NCI-H2196 (cell line): ENCODE data around the gene DUSP2.
A peak's percentile ranks its signal among the peaks of the same experiment; 100 is the strongest.

Experiments
- DNase-seq: peaks from one replicate; lab custom pipeline; 2025; ENCODE audit not compliant: unreplicated experiment; lab: John Stamatoyannopoulos, UW

The DUSP2 gene, protein sequence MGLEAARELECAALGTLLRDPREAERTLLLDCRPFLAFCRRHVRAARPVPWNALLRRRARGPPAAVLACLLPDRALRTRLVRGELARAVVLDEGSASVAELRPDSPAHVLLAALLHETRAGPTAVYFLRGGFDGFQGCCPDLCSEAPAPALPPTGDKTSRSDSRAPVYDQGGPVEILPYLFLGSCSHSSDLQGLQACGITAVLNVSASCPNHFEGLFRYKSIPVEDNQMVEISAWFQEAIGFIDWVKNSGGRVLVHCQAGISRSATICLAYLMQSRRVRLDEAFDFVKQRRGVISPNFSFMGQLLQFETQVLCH

DNA sequence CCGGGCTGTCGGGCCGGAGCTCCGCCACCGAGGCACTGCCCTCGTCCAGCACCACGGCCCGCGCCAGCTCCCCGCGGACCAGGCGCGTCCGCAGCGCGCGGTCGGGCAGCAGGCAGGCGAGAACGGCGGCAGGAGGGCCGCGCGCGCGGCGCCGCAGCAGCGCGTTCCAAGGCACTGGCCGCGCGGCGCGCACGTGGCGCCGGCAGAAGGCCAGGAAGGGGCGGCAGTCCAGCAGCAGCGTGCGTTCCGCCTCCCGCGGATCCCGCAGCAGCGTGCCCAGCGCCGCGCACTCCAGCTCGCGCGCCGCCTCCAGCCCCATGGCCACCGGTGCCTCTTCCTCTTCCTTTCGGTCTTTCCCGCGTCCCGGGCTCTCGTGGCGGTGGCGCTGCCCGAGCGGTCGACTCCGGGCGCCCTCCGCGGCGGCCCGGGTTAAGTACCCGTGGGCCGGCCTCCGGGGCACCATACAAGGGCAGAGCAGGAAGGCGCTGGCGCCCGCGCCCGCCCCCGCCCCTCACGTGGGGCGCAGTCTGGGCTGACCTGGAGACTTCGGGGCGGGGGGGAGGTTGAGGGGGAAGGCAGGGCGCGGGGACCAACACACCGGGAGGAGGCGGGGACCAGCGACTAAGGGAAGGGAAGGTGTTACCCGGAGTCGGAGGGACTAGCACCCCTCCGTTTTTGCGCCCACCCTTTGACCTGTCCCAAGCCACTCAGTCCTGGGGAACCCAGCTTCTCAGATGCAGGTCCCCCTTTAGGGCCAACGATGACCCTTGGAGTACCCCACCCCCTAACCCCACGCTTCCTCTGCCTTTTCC is at the start of gene DUSP2:
TSS of gene DUSP2 (minus strand) at position 405 of the 812 bp plus-strand sequence. CDS start at position 319, 86 bp downstream.
- peak; percentile 91 for DNase-seq

DNA sequence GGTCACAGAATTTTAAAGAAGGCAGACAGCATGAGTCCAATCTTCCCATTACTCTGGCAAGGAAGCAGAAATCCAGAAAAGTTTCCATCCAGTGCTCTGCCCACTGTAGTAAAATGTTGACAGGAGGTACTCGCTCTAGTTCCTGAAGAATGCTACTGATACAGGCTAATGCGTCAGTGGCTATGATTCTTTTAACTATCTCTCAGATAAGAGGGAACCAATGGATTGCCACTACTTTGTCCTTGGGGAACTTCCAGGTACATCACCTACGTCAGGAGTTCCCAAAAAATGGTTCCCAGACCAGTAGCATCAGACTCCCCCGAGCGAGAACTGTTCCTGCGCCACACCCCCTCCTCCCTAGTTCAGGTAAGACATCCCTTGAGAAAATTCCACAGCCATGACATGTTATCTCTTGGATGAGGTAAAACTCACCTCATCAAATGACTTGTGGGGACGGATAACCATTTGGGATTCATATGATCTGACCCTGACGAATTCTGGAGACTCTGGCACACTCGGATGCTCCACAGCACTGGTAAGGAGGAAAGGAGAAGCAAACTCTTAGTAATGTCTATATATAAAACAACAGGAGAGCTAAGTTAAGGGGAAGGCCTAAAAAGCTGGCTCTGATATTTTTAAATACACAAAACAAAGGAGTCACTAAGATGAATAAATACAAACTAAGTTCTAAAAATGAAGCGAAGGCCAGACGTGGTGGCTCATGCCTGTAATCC is 46.9 kb upstream of the DUSP2 start:
- no peak for DNase-seq

DNA sequence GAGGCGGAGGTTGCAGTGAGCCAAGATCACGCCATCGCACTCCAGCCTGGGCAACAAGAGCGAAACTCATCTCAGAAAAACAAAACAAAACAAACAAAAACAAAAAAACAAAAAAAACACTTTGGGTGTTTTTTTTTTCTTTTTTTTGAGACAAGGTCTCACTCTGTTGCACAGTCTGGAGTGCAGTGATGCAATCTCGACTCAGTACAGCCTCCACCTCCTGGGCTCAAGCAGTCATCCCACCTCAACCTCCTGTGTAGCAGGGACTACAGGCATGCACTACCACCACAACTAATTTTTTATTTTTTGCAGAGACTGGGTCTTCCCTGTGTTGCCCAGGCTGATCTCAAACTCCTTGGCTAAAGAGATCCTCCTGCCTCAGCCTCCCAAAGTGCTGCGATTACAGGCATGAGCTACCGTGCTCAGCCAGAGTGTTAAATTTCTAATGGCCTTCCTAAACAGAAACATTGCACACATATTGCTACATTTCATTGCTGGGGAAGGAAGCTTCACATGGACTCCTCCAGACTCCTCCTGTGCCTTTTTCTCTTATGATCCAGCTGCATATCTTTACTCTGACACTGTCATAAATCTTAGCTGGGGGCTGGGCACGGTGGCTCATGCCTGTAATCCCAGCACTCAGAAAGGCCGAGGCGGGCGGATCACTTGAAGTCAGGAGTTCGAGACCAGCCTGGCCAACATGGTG is 43.7 kb upstream of the DUSP2 start:
- no peak for DNase-seq

DNA sequence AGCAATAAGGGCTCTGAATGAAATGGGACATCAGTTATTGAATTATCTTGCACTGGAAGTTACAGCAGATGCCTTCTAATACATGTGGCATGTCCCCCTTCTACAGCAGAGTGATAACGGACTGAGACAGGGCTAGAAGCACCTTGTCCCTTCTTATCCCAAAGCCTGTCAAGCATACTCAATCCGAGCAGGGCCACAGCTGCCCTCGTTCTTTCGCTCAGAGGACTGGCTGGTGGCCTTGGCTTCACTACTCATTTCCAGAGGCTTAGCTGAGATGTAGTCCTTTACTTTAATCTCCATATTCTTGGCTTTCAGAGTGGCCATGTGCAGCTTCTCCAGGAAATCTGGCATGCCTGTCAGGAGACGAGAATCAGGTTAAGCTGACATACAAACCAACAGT is 41.3 kb upstream of the DUSP2 start:
- no peak for DNase-seq

DNA sequence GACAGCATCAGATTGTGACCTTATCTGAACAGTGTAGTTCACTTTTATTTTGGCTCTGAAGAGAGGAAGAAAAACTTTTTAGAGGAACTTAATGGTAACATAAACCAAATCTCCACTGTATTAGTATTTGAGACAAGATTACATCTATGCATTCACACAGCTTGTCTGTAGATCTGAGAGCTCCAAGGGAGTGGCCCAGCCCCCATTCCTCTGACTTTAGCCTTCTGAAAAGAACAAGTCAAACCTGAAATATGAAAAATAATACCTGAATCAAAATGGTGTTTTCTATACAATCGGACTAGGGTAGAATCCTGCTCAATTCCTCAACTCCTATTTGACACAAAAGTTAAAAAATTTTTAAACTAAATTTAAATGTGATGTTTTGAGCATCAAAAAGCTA is 40.3 kb upstream of the DUSP2 start:
- DNase-seq, result no peak

DNA sequence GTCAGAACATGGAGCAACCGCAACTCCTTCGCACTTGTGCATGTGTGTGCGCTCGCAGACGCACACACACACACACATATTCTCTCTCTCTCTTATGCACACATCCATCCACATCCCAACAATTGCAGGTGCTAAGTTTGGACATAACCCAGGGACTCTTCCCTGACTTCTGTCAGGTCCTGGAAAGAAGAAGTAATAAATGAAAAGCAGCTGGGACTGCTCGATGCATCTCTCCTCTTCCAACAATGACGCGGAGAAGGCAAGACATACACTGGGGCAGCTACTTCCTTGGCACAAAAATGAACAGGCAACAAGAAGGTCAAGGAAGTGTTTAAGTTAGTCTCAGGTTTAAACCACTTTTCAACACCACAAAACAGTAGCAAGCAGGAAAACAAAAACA is 39.7 kb upstream of the DUSP2 start:
- DNase-seq, result no peak

DNA sequence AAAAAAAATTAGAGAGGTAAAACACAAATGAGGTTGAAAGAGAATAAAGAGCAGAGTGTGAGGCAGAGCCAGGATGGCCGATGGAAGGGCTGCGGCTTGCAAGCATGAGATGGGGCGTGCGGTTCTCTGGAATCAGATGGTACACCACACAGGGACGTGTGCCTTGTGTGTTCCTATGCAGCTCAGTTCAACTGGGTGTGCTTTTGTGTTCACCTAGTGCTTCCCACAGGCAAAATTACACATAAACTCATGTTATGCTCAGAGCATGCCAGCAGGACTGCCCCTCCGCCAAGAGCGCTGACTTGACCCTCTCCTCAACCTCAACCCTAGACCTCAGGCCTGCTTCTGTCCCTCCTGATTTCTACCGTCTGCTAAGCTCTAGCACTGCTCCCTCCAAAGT is 38.9 kb upstream of the DUSP2 start:
- DNase-seq, result no peak

DNA sequence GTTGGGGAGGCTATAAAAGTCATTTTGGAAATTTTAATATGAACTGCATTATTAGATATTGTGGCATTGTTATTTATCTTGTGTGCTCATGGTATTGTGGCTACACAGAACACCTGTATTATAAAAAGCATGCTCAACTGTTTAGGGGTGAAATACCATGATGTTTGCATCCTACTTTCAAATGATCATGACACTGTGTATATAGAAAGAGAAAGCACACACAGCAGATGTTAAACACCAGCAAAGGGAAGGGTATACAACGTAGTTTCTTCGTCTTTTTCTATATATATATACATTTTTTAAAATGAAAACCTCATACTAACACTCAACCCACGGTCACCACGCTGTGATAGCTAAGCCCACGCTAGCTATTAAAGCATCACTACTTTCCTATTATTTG is 36.3 kb upstream of the DUSP2 start:
- no peak for DNase-seq

DNA sequence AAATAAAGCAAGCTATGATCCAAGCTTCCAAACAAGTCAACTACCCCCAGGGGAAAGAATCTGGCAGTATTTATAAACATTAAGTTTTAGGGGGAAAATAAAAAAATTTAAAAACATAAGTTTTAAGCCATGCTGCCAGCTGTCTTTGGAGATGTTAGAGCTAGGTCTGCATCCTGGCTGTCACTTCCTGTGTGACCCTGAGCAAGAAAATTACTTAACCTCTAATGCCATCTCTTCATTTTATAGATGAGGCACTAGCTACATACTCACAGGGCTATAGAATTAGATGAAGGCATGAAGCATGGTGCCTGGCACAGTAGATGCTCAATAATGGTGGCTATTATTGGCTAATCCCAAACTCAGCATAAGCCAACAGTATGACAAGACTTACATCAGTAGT is 35.3 kb upstream of the DUSP2 start:
- no peak for DNase-seq

DNA sequence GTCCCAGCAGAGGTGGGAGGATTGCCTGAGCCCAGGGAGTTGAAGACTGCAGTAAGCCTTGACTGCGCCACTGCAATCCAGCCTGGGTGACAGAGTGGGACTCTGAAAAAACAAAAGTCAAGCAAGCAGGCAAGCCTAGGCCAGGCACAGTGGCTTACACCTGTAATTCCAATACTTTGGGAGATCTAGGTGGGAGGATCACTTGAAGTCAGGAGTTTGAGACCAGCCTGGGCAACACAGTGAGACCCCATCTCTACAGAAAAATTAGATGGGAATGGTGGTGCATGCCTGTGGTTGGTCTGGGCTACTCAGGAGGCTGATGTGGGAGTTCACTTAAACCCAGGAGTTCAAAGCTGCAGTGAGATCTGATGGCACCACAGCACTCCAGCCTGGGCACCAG is 34.8 kb upstream of the DUSP2 start:
- DNase-seq, result no peak

DNA sequence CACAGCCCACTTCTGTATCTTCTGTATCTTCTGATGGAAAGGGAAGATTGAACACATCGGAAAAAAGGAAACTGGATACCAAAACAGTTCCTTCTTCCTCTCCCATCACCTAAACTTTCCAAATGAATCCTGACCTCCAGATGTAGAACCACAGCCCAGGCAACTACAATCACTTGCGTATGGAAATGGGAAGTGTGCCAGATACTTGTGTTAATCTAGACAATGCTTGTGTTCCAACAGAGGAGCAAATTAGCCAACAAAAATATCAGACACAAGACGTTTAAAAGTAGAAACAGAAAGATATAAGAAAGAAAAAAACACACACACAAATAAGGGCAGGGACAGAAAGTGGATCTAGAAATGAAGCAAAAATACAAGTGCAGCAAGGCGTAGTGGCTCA is 31.4 kb upstream of the DUSP2 start:
- DNase-seq, result no peak

DNA sequence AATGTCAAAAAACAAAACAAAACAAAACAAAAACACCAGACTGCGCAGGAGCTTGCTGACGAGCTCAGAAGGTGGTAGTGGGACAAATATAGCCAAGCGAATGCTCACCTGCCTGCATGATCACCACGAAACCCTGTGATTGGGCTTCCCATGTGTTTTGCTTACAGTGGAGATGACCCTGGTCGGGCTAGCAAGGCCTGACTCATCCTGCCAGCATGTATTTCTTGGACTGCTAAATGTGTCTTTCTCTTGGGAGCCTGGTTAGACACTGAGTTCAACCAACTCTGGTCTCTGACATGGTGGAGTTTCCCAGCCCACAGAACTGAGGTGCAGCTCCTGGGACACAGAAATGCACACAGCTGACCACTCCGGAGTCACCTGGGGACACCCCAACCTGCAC is 30.7 kb upstream of the DUSP2 start:
- no peak for DNase-seq

DNA sequence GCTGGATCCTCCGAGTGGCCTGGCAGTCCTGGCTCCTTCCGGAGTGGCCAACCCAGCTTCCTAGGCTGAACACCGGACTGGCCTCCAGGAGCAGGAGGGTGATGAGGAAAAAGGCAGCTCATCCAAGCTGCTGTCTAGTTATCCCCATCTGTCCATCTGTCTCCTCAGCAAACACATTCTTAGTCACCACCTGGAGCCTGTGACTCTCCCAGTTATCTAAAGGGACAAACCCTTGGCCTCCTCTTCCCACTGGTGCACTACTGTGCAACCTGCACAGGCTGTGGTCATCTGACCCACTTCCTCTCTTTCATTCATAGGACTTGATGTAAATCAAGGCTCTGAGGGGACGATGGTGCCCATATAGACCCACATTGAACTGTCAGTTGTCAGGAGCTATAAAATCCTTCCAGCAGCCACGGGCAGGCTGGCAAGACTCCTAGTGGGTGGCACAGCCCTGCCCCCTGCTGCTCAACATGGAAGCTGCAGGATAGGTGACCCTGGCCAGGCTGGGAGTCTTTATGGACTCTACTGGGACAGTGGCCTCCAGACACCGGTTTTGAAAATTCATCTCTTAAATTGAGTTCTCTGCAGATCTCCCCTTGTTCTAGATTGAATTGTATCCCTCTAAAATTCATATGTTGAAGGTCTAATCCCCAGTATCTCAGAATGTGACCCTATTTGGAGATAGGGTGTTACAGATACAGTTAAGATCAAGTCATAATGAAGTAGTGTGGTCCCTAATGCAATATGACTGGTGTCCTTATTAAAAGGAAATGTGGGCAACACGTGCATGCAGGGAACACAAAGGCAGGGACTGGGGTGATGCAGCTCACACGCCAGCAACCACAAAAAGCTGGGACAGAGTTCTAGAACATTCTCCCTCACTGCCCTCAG is 29.3 kb upstream of the DUSP2 start:
- DNase-seq, result peak; percentile 79

DNA sequence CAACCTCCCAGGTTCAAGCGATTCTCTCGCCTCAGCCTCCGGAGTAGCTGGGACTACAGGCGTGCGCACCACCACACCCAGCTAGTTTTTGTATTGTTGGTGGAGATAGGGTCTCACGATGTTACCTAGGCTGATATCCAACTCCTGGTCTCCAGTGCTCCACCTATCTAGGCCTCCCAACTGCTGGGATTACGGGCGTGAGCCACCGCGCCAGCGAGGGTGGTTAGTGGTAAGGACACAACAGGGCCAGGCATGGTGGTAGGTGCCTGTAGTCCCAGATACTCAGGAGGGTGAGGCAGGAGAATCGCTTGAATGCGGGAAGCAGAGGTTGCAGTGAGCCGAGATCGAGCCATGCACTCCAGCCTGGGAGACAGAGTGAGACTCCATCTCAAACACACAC is 26.6 kb upstream of the DUSP2 start:
- no peak for DNase-seq

DNA sequence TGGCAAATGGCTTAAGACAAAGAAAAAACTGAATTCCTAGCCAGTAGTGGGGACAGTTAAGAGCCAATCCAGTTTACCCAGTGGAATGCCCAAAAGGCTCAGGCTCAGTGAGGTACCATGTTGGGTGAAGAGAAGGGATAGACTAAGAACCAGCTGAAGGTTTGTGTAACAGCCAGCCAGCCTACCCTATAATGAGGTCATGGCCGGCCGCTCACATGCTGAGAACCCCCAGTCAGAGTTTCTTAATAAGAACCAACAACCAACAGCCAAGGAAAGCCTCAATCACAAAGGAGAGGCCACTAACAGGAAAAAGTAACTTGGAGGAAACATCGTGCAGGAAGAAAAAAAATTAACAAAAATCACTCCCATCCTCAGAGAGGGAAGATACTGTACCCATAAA is 25.4 kb upstream of the DUSP2 start:
- DNase-seq, result no peak

DNA sequence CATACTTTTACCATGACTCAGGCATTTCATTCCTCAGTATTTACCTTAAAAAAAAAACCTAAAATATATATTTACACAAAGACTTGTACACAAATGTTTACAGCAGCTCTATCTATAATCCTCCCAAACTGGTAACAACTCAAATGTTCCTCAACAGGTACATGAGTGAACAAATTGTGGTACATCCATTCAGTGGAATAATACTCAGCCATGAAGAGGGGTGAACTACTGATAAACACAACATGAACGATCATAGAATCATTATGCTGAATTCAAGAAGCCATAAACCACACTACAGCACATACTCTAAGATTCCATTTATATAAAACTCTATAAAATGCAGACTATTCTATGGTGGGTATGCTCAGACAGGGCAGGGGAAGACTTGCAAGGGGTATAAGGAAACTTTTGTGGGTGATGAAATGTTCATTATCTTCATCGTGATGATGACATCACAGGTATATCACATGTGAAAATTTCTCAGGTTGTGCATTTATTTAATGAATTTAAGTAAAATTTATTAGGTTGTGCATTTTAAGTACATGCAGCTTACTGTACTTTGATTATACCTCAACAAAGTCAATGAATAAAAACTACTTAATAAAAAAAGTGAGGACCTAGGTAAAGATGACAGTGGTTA is 24.7 kb upstream of the DUSP2 start:
- DNase-seq, result no peak

DNA sequence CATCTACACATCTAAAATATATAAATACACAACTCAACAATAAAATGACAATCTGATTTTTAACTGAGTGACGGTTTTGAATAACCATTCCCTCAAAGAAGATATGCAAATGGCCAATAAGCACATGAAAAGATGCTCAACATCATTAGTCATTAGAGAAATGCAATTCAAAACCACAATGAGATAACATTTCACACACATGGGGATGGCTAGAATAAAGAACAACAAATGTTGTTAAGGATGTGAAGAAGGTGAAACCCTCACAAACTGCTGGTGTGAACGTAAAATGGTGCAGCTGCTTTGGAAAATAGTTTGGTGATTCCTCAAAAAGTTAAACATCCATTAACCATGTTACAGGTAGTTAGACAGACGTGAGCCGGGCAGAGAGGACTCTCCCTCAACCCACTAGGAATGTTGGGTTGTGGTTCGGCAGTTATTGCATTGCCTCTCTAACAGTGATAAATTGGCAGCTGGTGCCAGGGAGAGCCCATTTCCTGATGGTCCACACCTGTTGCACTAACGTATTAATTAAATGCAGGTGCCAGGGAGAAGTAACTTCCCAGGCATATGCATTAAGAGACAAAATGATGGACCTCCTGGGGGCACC is 22.3 kb upstream of the DUSP2 start:
- DNase-seq, result no peak

DNA sequence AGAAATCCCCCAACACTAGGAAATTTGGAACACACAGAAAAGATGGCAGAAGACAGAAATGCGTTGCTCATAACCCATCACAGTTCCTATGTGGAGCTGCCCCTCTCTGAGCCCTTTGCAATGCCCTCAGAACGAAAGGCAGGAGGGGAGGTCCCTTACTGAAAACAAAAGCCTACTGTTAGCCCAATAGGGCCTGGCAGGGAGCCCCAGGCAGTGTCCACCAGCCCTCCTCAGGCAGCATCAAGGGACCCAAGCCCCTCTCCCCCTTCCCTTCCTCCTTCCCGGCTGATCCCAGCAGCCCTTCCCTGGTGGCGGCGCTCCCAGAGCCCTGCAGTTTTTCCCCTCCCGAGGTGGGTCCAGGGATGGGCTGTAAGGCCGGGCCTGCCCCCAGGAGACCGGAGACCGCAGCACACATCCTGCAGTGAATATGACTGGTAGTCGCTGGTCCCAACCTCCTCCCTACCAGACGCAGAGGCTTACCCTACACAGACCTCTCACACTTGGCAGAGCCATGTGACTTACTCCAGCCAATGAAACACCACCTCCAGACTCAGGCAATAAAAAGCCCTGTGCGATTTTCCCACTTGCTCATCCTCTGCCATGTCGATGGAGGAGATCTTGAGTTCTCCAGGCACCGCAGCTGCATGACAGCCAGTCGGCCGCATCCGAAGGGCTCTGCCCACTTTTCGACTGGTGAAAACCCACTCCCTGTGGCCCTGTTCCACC is 19.4 kb upstream of the DUSP2 start:
- no peak for DNase-seq
